IPS-NIHi11 (cell line): ENCODE measurements around the gene NUTM1.
"Not testable (repeated sequence)": the region's sequence is repeated elsewhere in the genome, so short reads cannot be mapped to it uniquely, and the experiment has no call there.

Experiments used
- DNase-seq: peaks from one replicate; pipeline ENCODE4 v3.0.0; 2012; ENCODE audit warnings: mixed read lengths, low spot score

NUTM1 gene

DNA sequence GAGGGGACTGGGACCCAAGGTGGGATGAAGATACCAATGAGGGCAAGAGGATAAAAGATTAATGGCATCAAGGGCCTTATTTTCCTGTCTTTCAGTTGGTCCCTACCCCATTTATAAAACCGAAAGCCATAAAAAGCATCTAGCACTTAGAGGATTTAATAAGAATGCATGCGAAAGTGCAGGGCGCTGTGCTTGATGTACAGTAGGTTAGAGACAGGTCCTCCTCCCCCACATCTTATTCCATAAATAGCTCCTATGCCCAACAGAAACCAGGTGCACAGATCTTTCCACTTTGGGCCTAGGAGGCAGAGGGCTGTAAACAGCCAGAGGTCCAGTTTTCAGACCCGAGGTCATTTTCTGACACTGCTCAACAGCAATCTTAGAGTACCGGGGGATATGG lies 22.7 kb downstream of the NUTM1 start:
- DNase-seq: no peak

DNA sequence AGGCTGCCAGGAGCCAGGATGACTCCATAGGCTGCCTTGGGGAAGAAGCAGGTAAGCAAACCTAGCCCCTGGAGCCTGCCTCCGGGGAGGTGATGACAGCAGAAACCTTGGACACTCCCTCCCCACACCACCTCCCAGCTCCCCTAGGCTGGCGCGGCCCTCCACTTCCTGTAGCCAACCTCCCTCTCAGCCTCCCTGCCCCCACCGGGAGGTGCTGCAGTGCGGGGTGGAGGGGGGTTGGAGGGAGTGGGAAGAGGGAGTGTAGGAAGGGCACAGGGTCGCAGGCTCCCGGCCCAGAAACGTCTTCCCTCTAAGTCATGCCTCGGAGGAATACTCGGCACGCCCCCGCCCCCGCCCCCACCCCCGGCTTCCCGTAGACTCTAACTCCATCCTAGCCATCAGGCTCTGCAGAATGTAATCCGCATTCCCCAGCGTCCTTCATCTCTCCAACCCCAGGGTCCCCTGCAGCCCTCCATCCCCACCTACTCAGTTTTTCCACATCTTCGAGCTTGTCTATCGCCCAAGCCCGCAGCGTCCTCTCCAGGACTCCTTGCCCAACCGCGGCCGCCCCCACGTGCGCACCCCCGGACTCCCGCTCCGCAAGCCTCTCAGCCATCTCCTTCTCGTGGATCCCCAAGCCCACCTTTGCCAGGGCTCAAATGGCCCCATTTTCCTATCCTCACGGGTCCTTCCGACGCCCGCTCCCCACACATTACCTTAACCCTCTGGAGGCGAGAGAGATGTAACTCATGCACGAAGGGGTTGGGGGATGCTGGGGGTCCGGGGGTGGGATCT lies 23.4 kb downstream of the NUTM1 start:
- DNase-seq: peak; percentile 89

DNA sequence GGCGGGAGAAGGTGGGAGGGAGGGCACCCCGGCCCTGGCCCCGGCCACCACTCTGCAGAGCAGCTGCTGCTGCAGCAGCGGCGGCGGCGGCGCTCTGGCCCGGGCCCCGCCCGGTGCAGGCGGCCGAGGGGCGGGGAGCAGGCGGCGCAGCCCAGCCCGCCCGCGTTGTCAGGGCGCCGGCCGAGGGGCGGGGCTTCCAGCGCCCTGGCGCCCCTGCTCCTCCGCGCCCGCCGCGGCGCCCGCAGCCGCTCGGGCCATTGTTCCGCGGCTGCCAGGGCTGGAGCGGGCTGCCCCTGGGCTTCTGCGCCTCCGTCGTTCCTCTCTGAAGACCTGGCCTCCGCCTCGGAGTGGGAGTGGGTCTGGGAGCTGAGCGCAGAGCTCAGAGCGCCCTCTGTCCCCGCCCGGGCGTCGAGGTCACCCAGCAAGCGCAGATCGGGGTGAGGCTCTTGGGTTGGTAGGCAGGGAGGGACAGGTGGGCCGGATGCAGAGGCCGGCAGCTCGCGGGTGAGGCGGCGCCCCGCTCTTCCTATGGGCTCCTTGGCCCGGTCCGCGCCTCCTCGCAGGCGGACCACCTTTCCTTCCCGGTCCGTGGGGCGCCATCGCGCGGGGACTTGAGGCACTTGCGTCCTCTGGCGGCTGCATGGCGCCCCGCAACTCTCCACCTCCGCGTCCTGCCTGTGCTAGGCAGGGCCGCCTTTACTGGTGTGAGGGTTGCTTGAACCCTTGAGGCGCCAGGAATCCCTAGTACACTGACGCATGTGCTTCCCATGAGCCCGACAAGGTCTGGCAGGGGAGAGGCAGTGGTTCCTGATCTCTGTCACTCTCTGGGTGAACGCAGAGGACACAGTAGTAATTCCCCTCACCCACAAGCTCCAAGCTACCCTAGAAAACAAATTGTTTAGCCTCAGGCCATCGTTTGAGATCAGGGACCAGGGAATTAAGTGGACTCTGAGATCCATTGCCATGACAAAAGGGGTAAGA lies 24.3 kb downstream of the NUTM1 start, which contains the start of gene LPCAT4:
TSS of gene LPCAT4 (minus strand) at position 96 of the 981 bp plus-strand sequence. CDS start 96 bp downstream, outside the sequence.
- peak; percentile 98 for DNase-seq

DNA sequence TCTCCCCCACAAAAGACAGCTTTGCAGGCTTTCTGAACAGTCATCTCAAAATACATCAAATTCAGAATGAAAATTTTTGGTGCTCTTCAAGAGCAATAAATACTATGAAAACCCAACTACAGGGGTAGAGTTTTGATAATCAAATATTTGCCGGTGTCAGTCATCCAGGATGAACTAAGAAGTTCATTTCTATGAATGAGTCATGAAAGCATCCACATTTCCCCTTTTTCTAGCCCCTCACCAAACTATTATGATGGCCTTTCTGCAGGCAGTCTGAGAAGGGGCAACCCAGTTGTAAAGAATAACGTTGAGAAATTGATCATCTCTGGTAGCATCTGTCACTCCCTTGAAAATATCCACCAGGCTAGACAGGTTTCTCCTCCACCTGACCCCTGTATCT lies 27.0 kb downstream of the NUTM1 start:
- DNase-seq: no peak

DNA sequence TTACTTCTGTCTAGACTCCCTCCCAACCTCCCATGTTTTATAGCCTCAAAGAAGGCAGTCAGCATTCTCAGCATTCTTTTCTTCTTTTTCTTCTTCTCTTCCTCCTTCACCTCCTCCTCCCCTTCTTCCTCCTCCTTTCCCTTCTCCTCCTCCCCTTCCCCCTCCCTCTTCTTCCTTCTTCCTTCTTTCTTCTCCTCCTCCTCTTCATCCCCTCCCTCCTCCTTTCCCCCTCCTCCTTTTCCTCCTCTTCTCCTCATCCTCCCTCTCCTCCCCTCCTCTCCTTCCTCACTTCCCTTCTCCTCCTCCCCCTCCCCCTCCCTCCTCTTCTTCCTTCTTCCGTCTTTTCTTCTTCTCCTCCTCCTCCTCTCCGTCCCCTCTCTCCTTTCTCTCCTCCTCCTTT lies 27.5 kb downstream of the NUTM1 start:
- no peak for DNase-seq

DNA sequence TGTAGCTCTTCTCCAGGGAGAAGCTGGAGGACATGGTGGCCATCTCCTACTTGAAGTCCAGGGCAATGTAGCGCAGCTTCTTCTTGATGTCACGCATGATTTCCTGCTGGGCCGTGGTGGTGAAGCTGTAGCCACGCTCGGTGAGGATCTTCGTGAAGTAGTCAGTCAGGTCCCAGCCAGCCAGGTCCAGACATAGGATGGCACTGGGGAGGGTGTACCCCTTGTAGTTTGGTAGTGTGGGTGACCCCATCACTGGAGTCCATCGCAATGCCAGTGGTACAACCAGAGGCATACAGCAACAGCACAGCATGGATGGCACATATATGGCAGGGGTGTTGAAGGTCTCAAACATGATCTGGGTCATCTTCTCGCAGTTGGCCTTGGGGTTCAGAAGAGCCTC lies 30.8 kb downstream of the NUTM1 start:
- DNase-seq: no peak

DNA sequence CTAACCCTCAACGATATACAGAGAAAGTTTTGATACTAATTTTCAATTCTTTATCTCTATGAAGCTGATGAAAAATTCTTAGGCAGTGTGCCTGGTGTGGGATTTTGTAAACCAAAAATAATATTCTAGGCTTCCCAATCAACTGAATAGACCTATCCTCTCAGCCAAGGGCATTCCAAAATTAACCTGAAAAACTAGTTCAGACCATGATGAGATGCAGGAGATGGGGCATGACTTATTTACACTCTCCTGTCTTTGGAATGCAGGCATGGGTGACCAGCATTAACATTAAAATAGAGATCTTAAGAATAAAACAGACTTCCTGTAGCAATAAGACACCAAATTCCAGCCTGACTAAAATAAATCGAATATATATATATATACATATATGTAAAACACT lies 31.7 kb downstream of the NUTM1 start:
- DNase-seq: no peak

DNA sequence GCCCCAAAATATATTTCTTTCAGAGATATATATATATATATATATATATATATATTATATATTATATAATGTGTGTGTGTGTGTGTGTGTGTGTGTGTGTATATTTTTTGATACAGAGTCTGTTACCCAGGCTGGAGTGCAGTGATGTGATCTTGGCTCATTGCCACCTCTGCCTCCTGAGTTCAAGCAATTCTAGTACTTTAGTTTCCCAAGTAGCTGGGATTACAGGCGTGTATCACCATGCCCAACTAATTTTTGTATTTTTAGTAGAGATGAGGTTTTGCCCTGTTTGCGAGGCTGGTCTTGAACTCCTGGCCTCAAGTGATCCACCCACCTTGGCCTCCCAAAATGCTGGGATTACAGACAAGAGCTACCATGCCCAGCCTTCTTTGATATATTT lies 32.4 kb downstream of the NUTM1 start:
- not testable (repeated sequence) for DNase-seq

DNA sequence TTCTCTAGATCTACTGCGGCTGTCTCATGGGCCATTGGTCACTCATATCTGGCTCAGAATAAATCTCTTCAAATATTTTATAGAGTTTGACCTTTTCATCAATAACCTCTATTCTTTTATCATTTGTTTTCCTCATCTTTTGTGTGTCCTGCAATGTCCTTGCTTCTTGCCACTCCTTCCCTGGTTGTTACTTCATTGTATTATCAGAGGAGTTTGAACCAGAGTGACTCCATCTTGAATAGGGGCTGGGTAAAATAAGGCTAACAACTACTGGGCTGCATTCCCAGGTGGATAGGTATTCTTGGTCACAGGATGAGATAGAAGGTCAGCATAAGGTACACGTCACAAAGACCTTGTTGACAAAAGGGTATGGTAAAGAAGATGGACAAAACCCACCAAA lies 33.7 kb downstream of the NUTM1 start:
- DNase-seq: no peak

DNA sequence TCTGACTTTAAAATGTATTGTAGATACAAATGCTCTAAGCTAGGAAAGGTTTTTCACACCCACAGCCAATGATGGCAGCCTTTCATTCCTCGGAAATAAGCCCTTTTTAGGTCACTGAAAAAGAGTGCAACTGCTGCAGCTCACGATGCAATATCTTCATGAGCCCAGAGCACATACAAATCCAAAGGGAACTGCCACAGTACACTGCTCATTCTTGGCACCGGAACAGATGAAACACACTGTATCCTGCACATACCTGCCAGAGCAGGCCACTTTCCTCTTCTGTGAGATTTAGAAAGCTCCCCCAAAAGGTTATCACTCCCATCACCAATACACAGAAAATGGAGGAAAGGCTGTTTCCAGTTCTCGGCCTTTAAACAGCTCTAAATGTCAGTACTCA lies 37.4 kb downstream of the NUTM1 start:
- not testable (repeated sequence) for DNase-seq

DNA sequence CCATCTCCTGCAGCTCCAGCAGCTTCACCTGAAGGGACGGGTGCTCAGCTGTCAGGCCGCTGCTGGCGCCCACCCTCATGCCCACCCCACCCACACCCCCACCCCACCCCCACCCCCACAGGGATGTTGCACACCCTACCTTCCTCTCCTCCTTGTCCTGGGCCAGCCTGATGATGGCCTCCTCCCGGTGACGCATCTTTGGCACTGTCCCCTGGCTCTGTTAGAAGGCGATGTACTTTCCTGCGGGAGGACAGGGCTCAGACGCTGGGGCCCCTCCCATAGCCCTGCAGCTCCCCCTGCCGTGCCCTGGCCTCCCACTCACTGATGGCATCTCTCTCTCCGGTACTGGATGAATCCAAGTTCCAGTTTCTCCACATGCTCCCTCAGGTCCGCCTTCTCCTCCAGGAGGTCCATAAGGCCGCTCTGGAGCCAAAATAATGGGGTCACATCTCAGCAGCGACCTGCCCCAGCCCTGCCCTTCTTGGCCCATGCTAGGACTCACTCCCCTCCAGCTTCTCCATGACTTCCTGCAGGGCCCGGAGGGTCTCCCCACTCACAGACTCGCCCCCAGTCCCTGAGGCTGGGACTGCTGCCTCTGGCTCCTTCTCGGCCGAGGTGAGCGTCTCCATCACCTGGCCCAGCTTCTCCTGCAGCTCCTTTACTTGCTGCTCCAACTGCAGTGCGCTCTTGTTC lies 38.9 kb downstream of the NUTM1 start:
- DNase-seq: not testable (repeated sequence)

DNA sequence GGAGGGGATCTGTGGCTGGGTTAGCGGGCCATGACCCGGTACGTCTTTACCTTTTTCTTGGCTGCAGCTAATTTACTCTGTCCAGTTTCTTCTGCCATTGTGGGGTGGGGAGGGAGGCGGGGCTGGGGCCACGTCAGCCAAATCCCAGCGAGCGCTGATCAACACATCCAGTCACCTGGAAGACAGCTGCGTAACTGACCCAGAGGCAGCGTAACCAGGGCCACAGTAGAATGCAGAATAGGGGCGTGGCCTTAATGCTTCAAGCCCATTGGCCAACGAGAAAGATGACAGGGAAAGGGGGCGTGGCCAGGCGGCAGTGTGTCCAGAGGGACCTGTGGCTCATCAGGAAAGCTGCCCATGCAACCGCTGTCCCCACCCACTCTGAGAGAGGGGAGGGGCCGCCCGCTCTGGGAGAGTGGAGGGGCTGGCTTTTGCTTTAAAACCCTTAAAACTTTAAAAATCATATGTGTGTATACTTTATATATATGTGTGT lies 46.5 kb downstream of the NUTM1 start:
- not testable (repeated sequence) for DNase-seq

DNA sequence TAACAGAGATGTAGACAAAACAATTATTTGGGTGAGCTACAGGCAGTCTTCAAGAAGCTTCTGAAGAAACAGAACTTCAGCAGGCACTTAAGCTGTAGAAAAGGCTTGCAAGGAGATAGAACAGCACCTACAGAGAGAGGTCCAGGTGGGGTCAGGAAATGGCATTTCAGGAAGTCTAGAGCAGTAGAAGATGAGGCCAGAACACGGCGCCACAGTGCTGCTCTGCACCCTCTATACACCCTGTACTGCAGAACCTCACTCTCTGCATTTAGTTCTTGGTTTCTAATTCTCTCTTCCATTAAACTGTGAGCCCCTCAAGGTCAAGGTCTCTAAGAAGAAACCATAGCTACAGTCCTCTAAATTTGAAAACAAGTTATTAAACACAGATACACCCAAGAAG lies 49.9 kb downstream of the NUTM1 start:
- not testable (repeated sequence) for DNase-seq

DNA sequence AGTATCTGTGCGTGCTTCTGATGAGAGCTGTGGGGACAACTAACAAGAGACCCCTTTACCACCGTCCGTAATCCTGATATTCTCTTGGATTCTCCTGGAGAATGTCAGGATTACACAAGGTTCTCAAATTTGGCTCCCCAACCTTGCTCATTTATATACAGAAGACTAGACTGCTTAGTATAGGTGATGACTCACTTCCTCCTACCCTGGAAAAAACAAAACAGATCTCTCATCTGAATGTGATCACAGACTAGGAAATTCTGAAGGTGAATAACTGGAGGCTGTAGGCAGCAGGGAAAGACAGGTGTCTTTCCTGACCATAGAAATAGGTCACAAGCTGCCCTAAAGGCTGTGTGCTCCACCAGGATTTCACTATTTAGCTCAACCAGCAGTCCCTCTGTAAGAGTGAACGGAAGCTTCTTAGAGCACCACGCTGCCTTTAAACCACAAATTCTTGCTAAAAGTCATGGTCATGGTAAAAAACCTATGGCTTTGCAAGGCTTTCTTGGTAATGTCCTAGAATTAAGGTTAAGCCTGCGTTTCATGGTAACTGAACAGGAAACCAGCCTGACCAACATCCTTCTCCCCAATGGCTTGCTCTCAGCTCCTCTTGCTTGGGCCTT lies 54.6 kb downstream of the NUTM1 start:
- DNase-seq: not testable (repeated sequence)

DNA sequence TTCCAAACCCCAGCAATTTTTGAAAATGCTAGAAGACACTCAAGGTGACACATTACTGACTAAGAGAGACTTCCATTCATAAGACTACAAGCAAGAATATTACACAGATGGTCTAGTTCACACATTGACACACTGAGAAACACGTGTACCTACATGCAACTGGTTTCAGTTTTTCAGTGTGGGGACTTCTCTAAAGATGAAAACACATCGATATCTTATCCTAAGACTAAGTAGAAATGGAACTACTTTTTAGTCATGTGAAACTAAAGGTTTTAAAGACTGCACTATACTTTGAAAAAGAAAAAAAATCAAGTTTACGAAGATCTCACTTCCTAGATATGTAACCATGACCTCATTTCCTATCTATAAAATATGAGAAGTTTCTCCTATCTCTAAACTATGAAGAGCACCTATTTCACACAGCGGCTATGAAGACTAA lies 60.1 kb downstream of the NUTM1 start:
- not testable (repeated sequence) for DNase-seq

DNA sequence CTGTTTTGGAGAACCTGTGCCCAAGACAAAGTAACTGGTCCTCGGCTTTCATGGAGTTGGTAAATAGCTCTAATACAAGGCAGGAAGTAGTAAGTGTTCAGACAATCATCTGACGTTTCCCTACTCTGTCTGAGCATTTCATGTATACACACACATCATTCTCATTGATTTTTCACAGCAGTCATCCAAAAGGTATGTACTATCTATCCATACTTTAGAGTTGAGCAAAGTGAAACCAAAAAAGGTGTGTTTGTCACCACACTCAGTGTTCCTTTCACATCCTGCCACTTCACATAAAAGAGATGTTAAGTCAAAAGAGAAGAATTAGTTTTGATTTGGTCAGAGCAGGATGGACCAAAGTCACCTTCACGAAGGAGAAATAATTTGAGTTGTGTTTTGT lies 60.8 kb downstream of the NUTM1 start:
- not testable (repeated sequence) for DNase-seq
